Neural cell (in vitro differentiated cells): Measurements from ENCODE around the gene OR6X1.

Source experiments
- EP300 ChIP-seq: fragments of 450-650 bp; conservative IDR thresholded peaks from 2 replicates; pipeline ENCODE4 v1.6.1; 2014; ENCODE audit warnings: antibody characterized with exemption, mild to moderate bottlenecking, moderate library complexity; ENCODE audit not compliant: poor library complexity, severe bottlenecking
- EZH2 ChIP-seq: fragments of 200-600, 300-800 bp; shearing (Covaris generic), sonication (generic); IDR thresholded peaks from 2 replicates; pipeline ENCODE4 v1.6.1; 2014; ENCODE audit warnings: antibody characterized with exemption, low read length, borderline replicate concordance, mild to moderate bottlenecking; ENCODE audit not compliant: insufficient read depth, poor library complexity, severe bottlenecking
- MXI1 ChIP-seq: fragments of 450-650 bp; conservative IDR thresholded peaks from 2 replicates; pipeline ENCODE4 v1.6.1; 2014; ENCODE audit warnings: antibody characterized with exemption, mild to moderate bottlenecking; ENCODE audit not compliant: poor library complexity, severe bottlenecking
- POLR2AphosphoS5 ChIP-seq: IDR thresholded peaks from 2 replicates; pipeline ENCODE4 v1.6.1; 2012
- RAD21 ChIP-seq: fragments of 450-650 bp; conservative IDR thresholded peaks from 2 replicates; pipeline ENCODE4 v1.6.1; 2014; ENCODE audit warnings: antibody characterized with exemption, mild to moderate bottlenecking, moderate library complexity
- SMC3 ChIP-seq: fragments of 450-650 bp; conservative IDR thresholded peaks from 2 replicates; pipeline ENCODE4 v1.6.1; 2014; ENCODE audit warnings: antibody characterized with exemption, mild to moderate bottlenecking, moderate library complexity; ENCODE audit not compliant: poor library complexity
- TF ChIP-seq, protein P1 (sequence below): fragments of 450-650 bp; IDR thresholded peaks from 2 replicates; pipeline ENCODE4 v1.5.1; 2014; ENCODE audit warnings: antibody characterized with exemption, mild to moderate bottlenecking, moderate library complexity; ENCODE audit not compliant: poor library complexity, severe bottlenecking
- TF ChIP-seq, protein P2 (sequence below): IDR thresholded peaks from 2 replicates; pipeline ENCODE4 v1.6.1; 2012; ENCODE audit warnings: borderline replicate concordance

DNA sequence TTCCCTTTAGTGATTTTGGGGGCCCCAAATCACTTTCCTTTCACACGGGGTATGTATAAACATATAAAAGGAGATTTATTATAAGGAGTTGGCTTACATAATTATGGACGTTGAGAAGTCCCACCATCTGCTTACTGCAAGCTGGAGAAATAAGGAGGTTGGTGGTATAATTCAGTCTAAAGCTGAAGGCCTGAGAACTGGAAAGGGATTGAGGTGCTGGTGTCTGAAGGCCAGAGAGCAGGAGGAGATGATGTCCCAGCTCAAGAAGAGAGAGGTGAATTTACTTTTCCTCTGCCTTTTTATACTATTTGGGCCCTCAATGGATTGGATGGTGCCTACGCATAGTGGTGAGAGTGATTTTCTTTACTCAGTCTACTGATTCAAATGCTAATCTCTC, 11.6 kb downstream of the OR6X1 start:
- TF ChIP-seq MXI1 (no peak), RAD21 (no peak), POLR2AphosphoS5 (no peak), EZH2 (no peak), SMC3 (no peak), EP300 (no peak)
- TF ChIP-seq, protein P1, sequence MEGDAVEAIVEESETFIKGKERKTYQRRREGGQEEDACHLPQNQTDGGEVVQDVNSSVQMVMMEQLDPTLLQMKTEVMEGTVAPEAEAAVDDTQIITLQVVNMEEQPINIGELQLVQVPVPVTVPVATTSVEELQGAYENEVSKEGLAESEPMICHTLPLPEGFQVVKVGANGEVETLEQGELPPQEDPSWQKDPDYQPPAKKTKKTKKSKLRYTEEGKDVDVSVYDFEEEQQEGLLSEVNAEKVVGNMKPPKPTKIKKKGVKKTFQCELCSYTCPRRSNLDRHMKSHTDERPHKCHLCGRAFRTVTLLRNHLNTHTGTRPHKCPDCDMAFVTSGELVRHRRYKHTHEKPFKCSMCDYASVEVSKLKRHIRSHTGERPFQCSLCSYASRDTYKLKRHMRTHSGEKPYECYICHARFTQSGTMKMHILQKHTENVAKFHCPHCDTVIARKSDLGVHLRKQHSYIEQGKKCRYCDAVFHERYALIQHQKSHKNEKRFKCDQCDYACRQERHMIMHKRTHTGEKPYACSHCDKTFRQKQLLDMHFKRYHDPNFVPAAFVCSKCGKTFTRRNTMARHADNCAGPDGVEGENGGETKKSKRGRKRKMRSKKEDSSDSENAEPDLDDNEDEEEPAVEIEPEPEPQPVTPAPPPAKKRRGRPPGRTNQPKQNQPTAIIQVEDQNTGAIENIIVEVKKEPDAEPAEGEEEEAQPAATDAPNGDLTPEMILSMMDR = no peak
- TF ChIP-seq, protein P2, sequence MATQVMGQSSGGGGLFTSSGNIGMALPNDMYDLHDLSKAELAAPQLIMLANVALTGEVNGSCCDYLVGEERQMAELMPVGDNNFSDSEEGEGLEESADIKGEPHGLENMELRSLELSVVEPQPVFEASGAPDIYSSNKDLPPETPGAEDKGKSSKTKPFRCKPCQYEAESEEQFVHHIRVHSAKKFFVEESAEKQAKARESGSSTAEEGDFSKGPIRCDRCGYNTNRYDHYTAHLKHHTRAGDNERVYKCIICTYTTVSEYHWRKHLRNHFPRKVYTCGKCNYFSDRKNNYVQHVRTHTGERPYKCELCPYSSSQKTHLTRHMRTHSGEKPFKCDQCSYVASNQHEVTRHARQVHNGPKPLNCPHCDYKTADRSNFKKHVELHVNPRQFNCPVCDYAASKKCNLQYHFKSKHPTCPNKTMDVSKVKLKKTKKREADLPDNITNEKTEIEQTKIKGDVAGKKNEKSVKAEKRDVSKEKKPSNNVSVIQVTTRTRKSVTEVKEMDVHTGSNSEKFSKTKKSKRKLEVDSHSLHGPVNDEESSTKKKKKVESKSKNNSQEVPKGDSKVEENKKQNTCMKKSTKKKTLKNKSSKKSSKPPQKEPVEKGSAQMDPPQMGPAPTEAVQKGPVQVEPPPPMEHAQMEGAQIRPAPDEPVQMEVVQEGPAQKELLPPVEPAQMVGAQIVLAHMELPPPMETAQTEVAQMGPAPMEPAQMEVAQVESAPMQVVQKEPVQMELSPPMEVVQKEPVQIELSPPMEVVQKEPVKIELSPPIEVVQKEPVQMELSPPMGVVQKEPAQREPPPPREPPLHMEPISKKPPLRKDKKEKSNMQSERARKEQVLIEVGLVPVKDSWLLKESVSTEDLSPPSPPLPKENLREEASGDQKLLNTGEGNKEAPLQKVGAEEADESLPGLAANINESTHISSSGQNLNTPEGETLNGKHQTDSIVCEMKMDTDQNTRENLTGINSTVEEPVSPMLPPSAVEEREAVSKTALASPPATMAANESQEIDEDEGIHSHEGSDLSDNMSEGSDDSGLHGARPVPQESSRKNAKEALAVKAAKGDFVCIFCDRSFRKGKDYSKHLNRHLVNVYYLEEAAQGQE = no peak
